Activated B cell treated with CpG ODN at 0.5 μM for 24 hours (primary cell): Measurements from ENCODE around the gene PHF24. TPM values are rescaled to one million over a fixed set of nuclear protein-coding genes. Genes with fewer than 3 reads are reported as not detected.

Experiments used
- ATAC-seq: fragments of 200-7000 bp; cut with Tn5 transposase; one replicate; pipeline ENCODE4 v1.10.0; 2021; ENCODE audit warnings: low read depth, mild to moderate bottlenecking, moderate library complexity
- CTCF ChIA-PET: fragments of 350-600 bp; sonication (Branson Sonifier 250); formaldehyde crosslinking; loops from one replicate; lab custom pipeline; 2021; ENCODE audit warnings: antibody characterized with exemption; lab: Charles Lee
- POLR2A ChIA-PET: fragments of 350-600 bp; sonication (Branson Sonifier 250); formaldehyde crosslinking; loops from one replicate; lab custom pipeline; 2021; ENCODE audit warnings: antibody characterized with exemption; lab: Charles Lee
- DNase-seq: peaks from one replicate; pipeline ENCODE4 v3.0.0; 2022
- H3K27ac Mint-ChIP-seq: one replicate; pipeline ENCODE4 v1.8.0; 2020; ENCODE audit warnings: mixed read lengths
- H3K27me3 Mint-ChIP-seq: one replicate; pipeline ENCODE4 v1.8.0; 2021; ENCODE audit warnings: mixed read lengths
- H3K36me3 Mint-ChIP-seq: one replicate; pipeline ENCODE4 v1.8.0; 2021; ENCODE audit warnings: low read depth, mixed read lengths
- H3K4me1 Mint-ChIP-seq: one replicate; pipeline ENCODE4 v1.8.0; 2021; ENCODE audit warnings: mixed read lengths
- H3K4me3 Mint-ChIP-seq: one replicate; pipeline ENCODE4 v1.8.0; 2020; ENCODE audit warnings: mild to moderate bottlenecking, mixed read lengths
- H3K9me3 Mint-ChIP-seq: one replicate; pipeline ENCODE4 v1.8.0; 2020; ENCODE audit warnings: mixed read lengths
- intact Hi-C: fragments of 100-400 bp; cut with micrococcal nuclease; formaldehyde crosslinking; loops from one replicate; pipeline ENCODE4 v1.15.1; 2024
- total RNA-seq: library from RNA; stranded (reverse); gene quantifications from 2 replicates; pipeline ENCODE4 v1.2.3, GENCODE V29; 2022
- TF ChIP-seq, protein P1 (sequence below): fragments of 200-600 bp; IDR thresholded peaks from one replicate; pipeline ENCODE4 v1.8.0; 2022; ENCODE audit warnings: antibody characterized with exemption, mild to moderate bottlenecking

PHF24 gene
- total RNA-seq, 1 donor from 2014 or later: 0.13 TPM

DNA sequence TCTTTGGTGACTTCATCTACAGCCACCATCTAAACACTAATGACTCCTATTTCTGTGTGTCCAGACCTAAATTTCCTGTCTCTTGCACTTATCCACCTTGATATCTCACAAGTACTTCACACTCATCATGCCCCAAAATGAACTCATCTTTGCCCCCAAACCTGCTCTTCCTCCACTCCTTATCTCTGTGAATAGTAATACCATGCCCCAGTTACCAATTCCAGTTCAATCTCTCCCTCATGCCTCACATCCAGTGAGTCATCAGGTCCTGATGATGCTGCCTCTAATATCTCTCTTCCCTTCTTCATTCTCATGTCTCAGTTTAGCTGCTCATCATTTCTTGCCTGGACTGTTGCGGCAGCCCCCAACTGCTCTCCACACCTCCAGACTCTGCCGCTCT, 16.6 kb downstream of the PHF24 start:
- intact Hi-C loops: no loop called here
- H3K27me3 Mint-ChIP-seq: peaks cover 15% of the 10 kb centered on the region
- ATAC-seq (no peak), DNase-seq (no peak)
- H3K27ac Mint-ChIP-seq: no peak overlapping the region
- H3K36me3 Mint-ChIP-seq: no peaks in the 10 kb centered on the region
- no peak overlapping the region for H3K4me3 Mint-ChIP-seq
- H3K4me1 Mint-ChIP-seq: no peaks in the 10 kb centered on the region
- CTCF ChIA-PET: no interaction called here
- POLR2A ChIA-PET: no interaction called here
- no peaks in the 10 kb centered on the region for H3K9me3 Mint-ChIP-seq
- TF ChIP-seq, protein P1, sequence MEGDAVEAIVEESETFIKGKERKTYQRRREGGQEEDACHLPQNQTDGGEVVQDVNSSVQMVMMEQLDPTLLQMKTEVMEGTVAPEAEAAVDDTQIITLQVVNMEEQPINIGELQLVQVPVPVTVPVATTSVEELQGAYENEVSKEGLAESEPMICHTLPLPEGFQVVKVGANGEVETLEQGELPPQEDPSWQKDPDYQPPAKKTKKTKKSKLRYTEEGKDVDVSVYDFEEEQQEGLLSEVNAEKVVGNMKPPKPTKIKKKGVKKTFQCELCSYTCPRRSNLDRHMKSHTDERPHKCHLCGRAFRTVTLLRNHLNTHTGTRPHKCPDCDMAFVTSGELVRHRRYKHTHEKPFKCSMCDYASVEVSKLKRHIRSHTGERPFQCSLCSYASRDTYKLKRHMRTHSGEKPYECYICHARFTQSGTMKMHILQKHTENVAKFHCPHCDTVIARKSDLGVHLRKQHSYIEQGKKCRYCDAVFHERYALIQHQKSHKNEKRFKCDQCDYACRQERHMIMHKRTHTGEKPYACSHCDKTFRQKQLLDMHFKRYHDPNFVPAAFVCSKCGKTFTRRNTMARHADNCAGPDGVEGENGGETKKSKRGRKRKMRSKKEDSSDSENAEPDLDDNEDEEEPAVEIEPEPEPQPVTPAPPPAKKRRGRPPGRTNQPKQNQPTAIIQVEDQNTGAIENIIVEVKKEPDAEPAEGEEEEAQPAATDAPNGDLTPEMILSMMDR: no peak

DNA sequence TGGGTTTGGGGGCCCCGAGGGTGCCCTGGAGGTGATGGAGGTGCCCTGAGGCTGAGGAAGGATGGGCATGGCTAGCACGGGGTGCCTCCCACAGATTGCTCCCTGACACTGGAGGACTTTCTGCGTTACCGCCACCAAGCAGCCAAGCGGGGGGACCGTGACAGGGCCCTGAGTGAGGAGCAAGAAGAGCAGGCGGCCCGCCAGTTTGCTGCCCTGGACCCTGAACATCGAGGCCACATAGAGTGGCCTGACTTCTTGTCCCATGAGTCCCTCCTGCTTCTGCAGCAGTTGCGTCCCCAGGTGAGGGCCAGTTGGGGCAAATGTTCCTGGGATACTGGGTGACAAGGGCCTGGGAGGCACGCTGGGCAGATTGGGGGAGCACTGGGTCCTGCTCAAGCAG, 18.4 kb downstream of the PHF24 start:
- Mint-ChIP-seq H3K27ac (no peak overlapping the region), H3K4me3 (no peak overlapping the region), H3K9me3 (no peaks in the 10 kb centered on the region), H3K27me3 (peaks cover 10% of the 10 kb centered on the region), H3K36me3 (no peaks in the 10 kb centered on the region), H3K4me1 (no peaks in the 10 kb centered on the region)
- TF ChIP-seq, protein P1: no peak
- CTCF ChIA-PET: no interaction called here
- intact Hi-C loops: no loop called here
- ATAC-seq: no peak
- no peak for DNase-seq
- POLR2A ChIA-PET: no interaction called here

DNA sequence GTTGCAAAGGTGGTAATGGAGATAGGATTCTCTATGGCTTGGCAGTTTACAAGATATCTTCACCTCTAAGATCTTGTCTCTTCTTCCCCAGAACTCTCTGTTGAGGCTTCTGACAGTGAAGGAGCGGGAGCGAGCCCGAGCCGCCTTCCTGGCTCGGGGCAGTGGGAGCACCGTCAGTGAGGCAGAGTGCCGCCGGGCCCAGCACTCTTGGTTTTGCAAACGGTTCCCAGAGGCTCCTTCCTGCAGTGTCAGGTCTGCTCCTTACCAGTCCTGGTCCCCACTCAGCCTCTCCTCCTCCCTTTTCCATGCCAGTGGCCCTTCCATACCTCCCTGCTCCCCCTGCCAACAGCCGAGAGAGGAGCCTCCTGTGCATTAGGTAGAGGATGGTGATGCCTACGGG, 18.9 kb downstream of the PHF24 start:
- Mint-ChIP-seq H3K4me3 (no peak overlapping the region), H3K4me1 (peaks cover 2% of the 10 kb centered on the region), H3K27me3 (peaks cover 10% of the 10 kb centered on the region), H3K36me3 (no peaks in the 10 kb centered on the region), H3K27ac (no peak overlapping the region), H3K9me3 (no peaks in the 10 kb centered on the region)
- ChIA-PET POLR2A (no interaction called here), CTCF (no interaction called here)
- DNase-seq (no peak), ATAC-seq (no peak)
- TF ChIP-seq, protein P1: no peak
- intact Hi-C loops: no loop called here

DNA sequence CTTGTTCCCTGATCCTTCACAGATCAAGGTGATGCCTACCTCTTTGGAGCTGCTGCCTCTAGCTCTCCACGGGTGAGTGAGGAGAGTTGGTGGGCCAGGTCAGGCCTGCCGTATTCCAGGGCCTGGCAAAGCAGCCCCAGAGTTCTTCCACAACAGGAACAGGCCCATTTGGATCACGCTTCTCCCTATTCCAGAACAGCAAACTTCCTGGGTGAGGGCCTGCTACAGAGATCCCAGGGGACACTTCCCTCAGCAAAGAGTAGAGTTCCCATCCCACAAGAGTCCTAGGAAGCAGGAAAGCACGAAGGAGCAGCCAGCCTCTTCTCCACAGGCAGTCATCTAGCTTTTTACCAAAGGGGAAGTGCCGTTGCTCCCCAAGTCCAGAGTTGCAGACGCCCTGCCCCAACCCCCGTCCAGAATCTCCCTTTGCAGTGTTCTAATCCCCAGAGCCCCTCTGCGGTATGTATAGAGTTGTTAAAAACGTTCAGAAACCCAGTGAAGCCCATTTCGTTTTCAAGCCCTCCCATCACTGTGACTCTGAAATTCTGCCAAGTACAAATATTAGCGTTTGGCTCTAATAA, 22.2 kb downstream of the PHF24 start:
- ChIA-PET CTCF (no interaction called here), POLR2A (no interaction called here)
- DNase-seq (no peak), ATAC-seq (no peak)
- H3K27ac Mint-ChIP-seq: no peak overlapping the region
- H3K9me3 Mint-ChIP-seq: no peaks in the 10 kb centered on the region
- TF ChIP-seq, protein P1: no peak
- H3K4me1 Mint-ChIP-seq: peaks cover 32% of the 10 kb centered on the region
- no peaks in the 10 kb centered on the region for H3K36me3 Mint-ChIP-seq
- peaks cover 7% of the 10 kb centered on the region for H3K27me3 Mint-ChIP-seq
- intact Hi-C loops: loop anchor here (10.0 kb wide), 1 partner anchor 345 kb away; the partner anchor contains the start of gene SIGMAR1
- no peak overlapping the region for H3K4me3 Mint-ChIP-seq

DNA sequence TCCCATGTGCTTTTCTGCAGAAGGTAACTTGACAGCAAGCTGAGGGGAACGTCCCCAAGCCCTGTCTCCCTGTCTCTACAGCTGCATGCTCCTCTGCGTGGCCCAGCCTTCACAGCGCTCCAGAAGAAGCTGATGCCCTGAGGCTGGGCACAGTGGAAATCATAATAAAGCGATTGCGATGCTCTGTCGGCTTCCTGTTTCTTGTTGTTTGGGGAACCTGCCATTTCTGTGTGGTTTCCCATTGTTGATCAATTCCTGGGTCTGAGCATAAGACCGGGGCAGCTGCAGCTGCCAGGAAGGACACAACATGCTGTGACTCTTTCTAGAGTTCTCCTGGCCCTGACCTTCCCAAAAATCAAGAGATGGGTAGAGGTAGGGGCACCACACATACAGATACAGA, 24.3 kb downstream of the PHF24 start:
- no peak overlapping the region for H3K27ac Mint-ChIP-seq
- no peaks in the 10 kb centered on the region for H3K36me3 Mint-ChIP-seq
- no peak for ATAC-seq
- intact Hi-C loops: loop anchor here (10.0 kb wide), 1 partner anchor 348 kb away; the partner anchor contains the start of gene SIGMAR1
- ChIA-PET POLR2A (no interaction called here), CTCF (interaction anchor here (1.0 kb wide), 1 partner anchor 83 kb away, joined by 3 read pairs; no protein-coding TSS in a partner anchor)
- H3K9me3 Mint-ChIP-seq: no peaks in the 10 kb centered on the region
- no peaks in the 10 kb centered on the region for H3K27me3 Mint-ChIP-seq
- H3K4me1 Mint-ChIP-seq: peaks cover 51% of the 10 kb centered on the region
- TF ChIP-seq, protein P1: no peak
- DNase-seq: no peak
- no peak overlapping the region for H3K4me3 Mint-ChIP-seq
